ENCODE measurements around the gene PTP4A1.
"Not testable (repeated sequence)": the region's sequence is repeated elsewhere in the genome, so short reads cannot be mapped to it uniquely, and the experiment has no call there.

PTP4A1 gene
- long read RNA-seq, donor 1, transcript PTP4A1-203 (5 exons, 2,203 nt), result major isoform, 5 of 5 reads
- long read RNA-seq, donor 1, partial matches to known transcripts, result 0 of 5 reads
- long read RNA-seq, donor 1, other reads (novel, unspliced or antisense), result 0 of 5 reads
- long read RNA-seq, donor 2, transcript PTP4A1-203 (5 exons, 2,203 nt), result major isoform, 5 of 10 reads
- long read RNA-seq, donor 2, partial matches to known transcripts, result 5 of 10 reads
- long read RNA-seq, donor 2, other reads (novel, unspliced or antisense), result 0 of 10 reads
- long read RNA-seq, donor 3, transcript PTP4A1-203 (5 exons, 2,203 nt), result major isoform, 5 of 12 reads
- long read RNA-seq, donor 3, partial matches to known transcripts, result 7 of 12 reads
- long read RNA-seq, donor 3, other reads (novel, unspliced or antisense), result 0 of 12 reads
- long read RNA-seq, donor 4, transcript PTP4A1-203 (5 exons, 2,203 nt), result major isoform, 8 of 8 reads
- long read RNA-seq, donor 4, partial matches to known transcripts, result 0 of 8 reads
- long read RNA-seq, donor 4, other reads (novel, unspliced or antisense), result 0 of 8 reads
- long read RNA-seq, donor 5, transcript PTP4A1-203 (5 exons, 2,203 nt), result major isoform, 13 of 13 reads
- long read RNA-seq, donor 5, partial matches to known transcripts, result 0 of 13 reads
- long read RNA-seq, donor 5, other reads (novel, unspliced or antisense), result 0 of 13 reads
- long read RNA-seq, donor 6, transcript PTP4A1-203 (5 exons, 2,203 nt), result major isoform, 11 of 20 reads
- long read RNA-seq, donor 6, partial matches to known transcripts, result 9 of 20 reads
- long read RNA-seq, donor 6, other reads (novel, unspliced or antisense), result 0 of 20 reads
- long read RNA-seq, donor 7, transcript PTP4A1-203 (5 exons, 2,203 nt), result major isoform, 10 of 10 reads
- long read RNA-seq, donor 7, partial matches to known transcripts, result 0 of 10 reads
- long read RNA-seq, donor 7, other reads (novel, unspliced or antisense), result 0 of 10 reads
- long read RNA-seq, donor 8, transcript PTP4A1-203 (5 exons, 2,203 nt), result major isoform, 6 of 6 reads
- long read RNA-seq, donor 8, partial matches to known transcripts, result 0 of 6 reads
- long read RNA-seq, donor 8, other reads (novel, unspliced or antisense), result 0 of 6 reads

GRCh38 chr6:63572044-63572746 is at the start of gene PTP4A1, which contains the start of gene LOC128125822:
TSS of gene PTP4A1 (plus strand) at chr6:63572480. CDS start at chr6:63576881, 4,401 bp downstream.
TSS of gene LOC128125822 (plus strand) at chr6:63572480.
- DNase-seq, result peak; percentile 94

DNA sequence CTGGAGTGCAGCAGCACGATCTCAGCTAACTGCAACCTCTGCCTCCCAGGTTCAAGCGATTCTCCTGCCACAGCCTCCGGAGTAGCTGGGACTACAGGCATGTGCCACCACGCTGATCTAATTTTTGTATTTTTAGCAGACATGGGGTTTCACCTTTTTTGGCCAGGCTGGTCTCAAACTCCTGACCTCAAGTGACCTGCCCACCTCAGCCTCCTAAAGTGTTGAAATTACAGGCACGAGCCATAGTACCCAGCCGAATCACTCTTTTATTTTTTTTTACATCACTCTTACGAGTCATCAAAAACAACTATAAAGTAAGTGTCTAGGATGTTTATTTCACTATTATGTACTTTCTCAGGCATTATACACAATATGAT is 49.4 kb upstream of the PTP4A1 start:
- DNase-seq, result not testable (repeated sequence)

GRCh38 chr6:63523630-63524029 is 48.6 kb upstream of the PTP4A1 start:
- DNase-seq, result no peak

- DNase-seq, result no peak
Measured at GRCh38 chr6:63525186-63525878, 46.9 kb upstream of the PTP4A1 start.

DNA sequence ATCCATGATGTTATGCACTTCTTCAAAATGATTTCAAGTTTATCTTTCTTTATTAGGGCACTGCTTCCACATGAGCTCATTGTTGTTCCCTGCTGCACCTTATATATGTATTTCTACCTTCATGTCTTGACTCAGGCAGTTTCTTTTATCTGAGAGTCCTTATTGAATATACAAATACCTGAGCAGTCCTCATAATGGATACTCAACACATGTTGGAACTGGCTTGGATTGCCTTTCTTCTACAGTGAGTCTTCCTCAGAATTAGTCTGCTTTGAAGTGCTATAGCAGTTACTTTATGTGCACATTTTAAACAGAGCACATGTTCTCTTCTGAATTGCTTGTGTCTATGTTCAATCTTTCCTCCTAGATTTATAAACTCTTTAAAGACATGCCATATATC is 45.3 kb upstream of the PTP4A1 start:
- DNase-seq, result no peak

- no peak for DNase-seq
Measured at GRCh38 chr6:63527658-63528514, 44.4 kb upstream of the PTP4A1 start.

- no peak for DNase-seq
Measured at GRCh38 chr6:63529498-63529897, 42.8 kb upstream of the PTP4A1 start.

DNA sequence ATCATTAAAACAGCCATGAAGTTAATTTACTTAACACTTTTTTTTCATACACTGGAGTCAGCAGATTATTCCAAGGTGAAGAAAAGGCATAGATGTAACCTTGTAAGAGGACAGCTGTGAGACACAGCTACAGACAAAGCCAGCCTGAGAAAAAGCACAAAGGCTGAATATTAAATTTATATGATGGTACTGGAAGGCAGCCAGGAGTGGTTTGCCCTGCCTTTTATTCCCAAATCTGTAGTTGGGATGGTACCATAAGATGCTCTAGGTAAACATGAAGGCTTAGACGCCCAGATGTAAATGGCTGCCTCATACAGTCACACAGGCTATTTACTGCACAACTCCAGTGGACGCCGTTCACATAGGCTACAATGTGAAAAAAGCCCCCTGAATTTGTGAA is 42.1 kb upstream of the PTP4A1 start:
- DNase-seq, result no peak

DNA sequence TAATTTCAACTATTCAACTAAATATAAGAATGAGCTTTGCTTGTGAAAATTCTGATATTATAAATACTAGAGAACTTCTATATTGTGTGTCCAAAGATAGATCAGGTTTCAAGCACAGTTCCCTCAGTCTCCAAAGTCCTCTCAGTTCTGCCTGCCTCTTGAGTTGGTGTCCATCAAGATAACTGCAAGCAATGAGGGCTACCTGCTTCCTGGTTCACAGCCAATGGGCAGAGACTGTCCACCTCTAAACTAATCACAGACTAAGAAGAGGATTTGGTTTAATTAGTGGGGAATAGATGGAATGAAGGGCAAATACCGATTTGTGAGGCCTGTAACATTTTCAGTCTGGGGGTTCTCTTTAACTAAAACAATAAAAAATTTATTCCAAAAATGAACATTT is 41.3 kb upstream of the PTP4A1 start:
- no peak for DNase-seq

DNA sequence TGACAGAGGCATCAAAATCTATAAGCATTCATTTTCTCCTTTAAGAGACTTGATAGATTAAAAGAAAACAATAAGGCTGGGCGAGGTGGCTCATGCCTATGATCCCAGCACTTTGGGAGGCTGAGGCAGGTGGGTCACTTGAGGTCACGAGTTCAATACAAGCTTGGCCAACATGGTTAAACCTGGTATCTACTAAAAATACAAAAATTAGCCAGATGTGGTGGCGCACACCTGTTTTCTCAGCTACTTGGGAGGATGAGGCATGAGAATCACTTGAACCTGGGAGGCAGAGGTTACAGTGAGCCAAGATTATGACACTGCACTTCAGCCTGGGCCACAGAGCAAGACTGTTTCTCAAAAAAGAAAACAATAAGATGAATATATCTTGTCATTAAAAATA is 39.3 kb upstream of the PTP4A1 start:
- DNase-seq, result no peak

DNA sequence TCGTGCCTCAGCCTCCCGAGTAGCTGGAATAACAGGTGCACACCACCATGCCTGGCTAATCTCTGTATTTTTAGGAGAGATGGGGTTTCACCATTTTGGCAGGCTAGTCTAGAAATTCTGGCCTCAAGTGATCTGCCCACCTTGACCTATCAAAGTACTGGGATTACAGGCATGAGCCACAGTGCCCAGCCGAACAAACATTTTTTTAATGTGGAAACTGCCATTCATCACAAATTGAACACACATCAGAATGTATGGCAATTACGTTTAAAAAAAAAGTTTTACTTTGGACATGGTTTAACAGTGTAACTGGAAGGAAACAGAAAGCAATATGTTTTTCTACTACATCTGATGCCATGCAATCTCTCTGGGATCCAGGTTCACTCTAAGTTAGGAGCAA is 38.3 kb upstream of the PTP4A1 start:
- DNase-seq, result no peak

DNA sequence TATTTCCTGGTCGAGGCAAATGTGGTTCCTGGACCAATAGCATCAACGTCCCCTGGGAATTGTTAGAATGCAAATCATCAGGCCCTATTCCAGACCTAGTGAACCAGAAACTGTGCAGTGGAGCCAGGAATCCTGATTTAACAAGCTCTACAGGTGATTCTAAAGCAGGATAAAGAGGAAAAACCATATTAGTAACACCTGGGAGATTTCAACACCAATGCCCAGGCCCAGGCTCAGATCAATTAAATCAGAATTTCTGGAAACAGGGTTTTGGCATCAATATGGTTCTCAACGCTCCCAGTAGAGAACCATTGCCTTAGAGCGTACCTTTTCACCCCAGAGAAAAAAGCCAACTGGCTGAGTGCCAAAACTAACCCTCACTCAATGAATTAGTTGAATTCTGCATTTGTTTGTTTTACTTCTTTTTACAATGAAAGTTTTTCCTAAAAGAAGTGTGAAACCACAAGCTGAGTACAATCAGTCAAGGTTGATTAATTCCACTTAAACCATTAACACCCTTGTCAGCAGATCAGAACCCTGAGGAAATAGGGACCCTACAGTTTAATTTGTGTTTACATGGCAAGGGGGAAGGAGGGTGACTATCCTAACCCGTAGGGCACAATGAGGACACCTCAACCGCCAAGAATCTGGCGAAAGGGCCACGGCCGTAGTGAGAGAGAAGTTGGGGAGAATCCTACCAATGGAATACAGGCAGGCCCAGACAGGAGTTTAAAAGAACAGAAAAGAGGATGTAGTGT is 34.9 kb upstream of the PTP4A1 start:
- DNase-seq, result no peak

DNA sequence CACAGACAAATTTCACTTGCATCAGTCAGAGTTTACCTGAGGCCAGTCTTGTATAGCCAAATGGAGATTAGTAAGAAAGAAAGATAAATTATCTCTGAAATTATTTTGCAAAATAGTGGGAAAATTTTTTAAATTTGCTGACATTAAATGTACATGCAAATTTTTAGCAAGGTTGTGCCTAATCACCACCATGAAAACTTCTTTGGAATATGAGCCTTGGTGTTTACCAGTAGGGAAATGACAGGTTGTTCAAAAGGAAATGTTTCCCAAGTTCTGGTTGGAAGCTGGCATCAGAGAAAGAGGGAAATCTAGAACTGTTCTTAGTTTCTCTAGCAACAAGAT is 34.4 kb upstream of the PTP4A1 start:
- DNase-seq, result no peak

- no peak for DNase-seq
Measured at GRCh38 chr6:63538550-63538949, 33.7 kb upstream of the PTP4A1 start.

GRCh38 chr6:63543001-63543400 is 29.3 kb upstream of the PTP4A1 start:
- DNase-seq, result no peak

GRCh38 chr6:63543982-63544381 is 28.3 kb upstream of the PTP4A1 start:
- DNase-seq, result no peak

DNA sequence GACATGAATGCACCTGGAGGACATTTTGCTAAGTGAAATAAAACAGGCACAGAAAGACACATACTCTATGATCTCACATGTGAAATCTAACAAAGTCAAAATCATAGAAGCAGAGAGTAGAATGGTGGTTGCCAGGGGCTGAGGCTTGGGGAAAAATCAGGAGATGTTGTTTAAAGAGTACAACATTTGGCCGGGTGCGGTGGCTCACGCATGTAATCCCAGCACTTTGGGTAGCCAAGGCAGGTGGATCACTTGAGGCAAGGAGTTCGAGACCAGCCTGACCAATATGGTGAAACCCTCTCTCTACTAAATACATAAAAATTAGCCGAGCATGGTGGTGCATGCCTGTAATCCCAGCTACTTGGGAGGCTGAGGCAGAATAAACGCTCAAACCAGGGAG is 26.0 kb upstream of the PTP4A1 start:
- no peak for DNase-seq

DNA sequence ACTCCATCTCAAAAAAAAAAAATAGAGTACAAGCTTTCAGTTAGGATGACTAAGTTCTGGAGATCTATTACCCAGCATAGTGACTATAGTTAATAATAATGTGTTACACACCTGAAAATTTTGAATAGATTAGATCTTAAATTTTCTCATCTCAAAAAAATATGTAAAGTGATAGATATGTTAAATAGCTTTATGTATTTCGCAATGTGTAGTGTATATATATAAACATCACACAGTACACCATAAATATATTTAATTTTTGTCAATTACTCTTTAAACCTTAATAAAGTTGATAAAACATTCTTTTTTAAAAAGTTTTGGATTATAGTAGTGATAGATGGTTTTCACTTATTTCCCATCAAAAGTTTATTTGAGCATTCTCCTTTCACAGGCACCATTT is 25.6 kb upstream of the PTP4A1 start:
- no peak for DNase-seq

DNA sequence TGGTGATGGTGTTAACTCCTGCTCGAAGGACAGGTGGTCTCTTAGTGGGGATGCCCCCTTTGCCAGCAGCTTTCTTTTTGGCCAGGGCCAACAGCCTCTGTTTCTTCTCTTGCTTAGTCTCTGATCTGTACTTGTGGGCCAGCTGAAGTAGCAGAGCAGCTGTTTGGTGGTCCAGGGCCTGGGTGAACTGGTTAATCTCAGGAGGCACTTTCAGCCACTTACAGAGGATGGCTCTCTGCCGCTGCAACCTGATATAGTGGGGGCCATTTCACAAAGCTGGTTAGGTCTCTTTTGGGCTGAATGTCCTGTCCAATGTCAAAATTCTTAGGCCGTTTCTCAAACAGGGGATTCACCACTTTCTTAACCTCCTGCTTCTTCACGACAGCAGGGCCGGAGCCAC is 23.2 kb upstream of the PTP4A1 start:
- no peak for DNase-seq

- no peak for DNase-seq
Measured at GRCh38 chr6:63553208-63553607, 19.1 kb upstream of the PTP4A1 start.

Data from right kidney (tissue), 9 donors.